ENCODE results near the gene NR1H2.

DNA sequence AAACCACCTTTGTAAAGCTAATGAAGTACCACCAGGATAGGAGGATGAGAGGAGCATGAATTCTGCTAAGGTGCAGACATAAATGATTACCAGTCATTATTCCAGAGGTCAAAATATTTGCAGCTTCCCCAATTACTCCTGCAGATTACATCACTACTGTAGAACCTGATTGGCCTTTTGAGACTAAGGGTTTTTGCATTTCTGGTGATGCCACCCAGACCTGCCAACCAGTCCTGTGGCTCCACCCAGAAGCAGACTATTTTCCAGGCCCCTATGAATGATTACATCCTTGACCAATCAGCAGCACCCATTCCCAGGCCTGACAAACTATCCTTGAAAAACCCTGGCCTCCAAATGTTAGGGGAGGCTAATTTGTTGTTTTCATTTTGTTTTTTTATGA, 35.9 kb upstream of the NR1H2 start:
- no peak for TF ChIP-seq EZH2 (IDR thresholded peaks at IDR 0.05; ENCODE audit: borderline replicate concordance, low read length)
- TF ChIP-seq, protein P1, sequence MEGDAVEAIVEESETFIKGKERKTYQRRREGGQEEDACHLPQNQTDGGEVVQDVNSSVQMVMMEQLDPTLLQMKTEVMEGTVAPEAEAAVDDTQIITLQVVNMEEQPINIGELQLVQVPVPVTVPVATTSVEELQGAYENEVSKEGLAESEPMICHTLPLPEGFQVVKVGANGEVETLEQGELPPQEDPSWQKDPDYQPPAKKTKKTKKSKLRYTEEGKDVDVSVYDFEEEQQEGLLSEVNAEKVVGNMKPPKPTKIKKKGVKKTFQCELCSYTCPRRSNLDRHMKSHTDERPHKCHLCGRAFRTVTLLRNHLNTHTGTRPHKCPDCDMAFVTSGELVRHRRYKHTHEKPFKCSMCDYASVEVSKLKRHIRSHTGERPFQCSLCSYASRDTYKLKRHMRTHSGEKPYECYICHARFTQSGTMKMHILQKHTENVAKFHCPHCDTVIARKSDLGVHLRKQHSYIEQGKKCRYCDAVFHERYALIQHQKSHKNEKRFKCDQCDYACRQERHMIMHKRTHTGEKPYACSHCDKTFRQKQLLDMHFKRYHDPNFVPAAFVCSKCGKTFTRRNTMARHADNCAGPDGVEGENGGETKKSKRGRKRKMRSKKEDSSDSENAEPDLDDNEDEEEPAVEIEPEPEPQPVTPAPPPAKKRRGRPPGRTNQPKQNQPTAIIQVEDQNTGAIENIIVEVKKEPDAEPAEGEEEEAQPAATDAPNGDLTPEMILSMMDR (conservative IDR thresholded peaks at IDR 0.05 in 1 of 2, IDR thresholded peaks at IDR 0.05 in 1 of 2; ENCODE audit: extremely low read depth in 1 of 2, insufficient read depth in 1 of 2, low read depth in 1 of 2, low read length in 2 of 2): no peak
